Adrenal gland (tissue), 5 donors: ENCODE results near the gene ARPC3.
A peak's percentile ranks its signal among the peaks of the same experiment; 100 is the strongest.

ENCODE experiments used
- CTCF ChIP-seq, 6 experiments: fragments of 450-650 bp in 4 of 6; fragments of 200-600 bp in 2 of 6; sonication (generic) in 1 of 6; IDR thresholded peaks; 1 replicate in 5 of 6; 2 replicates in 1 of 6; pipeline versions ENCODE4 v1.5.1 to v1.8.0; 2016 to 2021; ENCODE audit warnings: antibody characterized with exemption in 6 of 6, mild to moderate bottlenecking in 2 of 6, moderate library complexity in 1 of 6
- POLR2A ChIP-seq, 2 donors: fragments of 450-650 bp; IDR thresholded peaks; one replicate each; pipeline ENCODE4 v1.6.1; 2017; ENCODE audit warnings: antibody characterized with exemption in 2 of 2, mild to moderate bottlenecking in 2 of 2, moderate library complexity in 1 of 2
- donor health status: DM: no; HTN: no; CAD: no.

GRCh38 chr12:110467847-110468213 lies 17.7 kb upstream of the ARPC3 start:
- TF ChIP-seq CTCF (IDR thresholded peaks at IDR 0.05) (no peak), POLR2A (IDR thresholded peaks at IDR 0.05) (peak in 1 of 2 donors; percentile 73)
